Gastroesophageal sphincter (tissue), 4 donors: ENCODE measurements around the gene VPS37D. TPM values are rescaled to one million over a fixed set of nuclear protein-coding genes. Genes with fewer than 3 reads are reported as not detected.

Source experiments
- ATAC-seq: fragments of 150-250 bp; one replicate; pipeline ENCODE4 v1.9.1; 2016; ENCODE audit warnings: mild to moderate bottlenecking, moderate library complexity
- H3K27ac ChIP-seq, 4 donors: fragments of 200-600 bp; sonication (generic) in 3 of 4; 1 replicate in 3 of 4; 2 replicates in 1 of 4; pipeline ENCODE4 v1.5.1; 2016 to 2019
- H3K27me3 ChIP-seq: fragments of 200-600 bp; sonication (generic); one replicate; pipeline ENCODE4 v1.5.1; 2019
- H3K36me3 ChIP-seq, 2 donors: fragments of 200-600 bp; sonication (generic); one replicate each; pipeline ENCODE4 v1.5.1; 2019; ENCODE audit warnings: control low read depth in 1 of 2
- H3K4me1 ChIP-seq, 3 donors: fragments of 200-600 bp; sonication (generic); 1 replicate in 2 of 3; 2 replicates in 1 of 3; pipeline ENCODE4 v1.5.1; 2016 to 2019; ENCODE audit warnings: control low read depth in 2 of 3
- H3K4me3 ChIP-seq, 2 donors: fragments of 200-600 bp; sonication (generic); one replicate each; pipeline ENCODE4 v1.5.1; 2019; ENCODE audit warnings: mild to moderate bottlenecking in 1 of 2, moderate library complexity in 1 of 2
- H3K9me3 ChIP-seq, 3 donors: fragments of 200-600 bp; sonication (generic); one replicate each; pipeline ENCODE4 v1.5.1; 2017 to 2019; ENCODE audit warnings: control low read depth in 2 of 3
- CTCF ChIP-seq, 4 experiments: fragments of 200-600 bp in 2 of 4; fragments of 450-650 bp in 2 of 4; sonication (generic) in 1 of 4; IDR thresholded peaks; one replicate each; pipeline ENCODE4 v1.5.1; 2017 to 2019; ENCODE audit warnings: antibody characterized with exemption in 4 of 4, mild to moderate bottlenecking in 2 of 4, moderate library complexity in 2 of 4
- EP300 ChIP-seq: sonication (generic); formaldehyde crosslinking; IDR thresholded peaks from one replicate; pipeline ENCODE4 v1.6.1; 2017; ENCODE audit warnings: antibody characterized with exemption, mild to moderate bottlenecking
- POLR2A ChIP-seq, 2 donors: fragments of 450-650 bp; IDR thresholded peaks; one replicate each; pipeline ENCODE4 v1.6.1; 2017; ENCODE audit warnings: antibody characterized with exemption in 2 of 2, mild to moderate bottlenecking in 2 of 2, moderate library complexity in 1 of 2
- POLR2AphosphoS5 ChIP-seq: sonication (generic); formaldehyde crosslinking; IDR thresholded peaks from one replicate; pipeline ENCODE4 v1.6.1; 2017; ENCODE audit warnings: antibody characterized with exemption
- WGBS, 2 donors: methylation state at CpG; one replicate each; pipeline ENCODE4 v1.1.5; 2018; ENCODE audit warnings: low coverage in 1 of 2; 5-methylcytosine and 5-hydroxymethylcytosine counted together
- total RNA-seq, 4 donors: library from RNA; depleted of rRNA; stranded (reverse); fragments of >200 nt; gene quantifications; one replicate each; pipeline ENCODE4 v1.1.0, GENCODE V29; 2016

Gene VPS37D
- total RNA-seq, 4 donors from 2014 or later = 2.6 to 7.0 (median 3.2) TPM

GRCh38 chr7:73663033-73663432, 4.6 kb upstream of the VPS37D start:
- H3K27ac ChIP-seq = no peak overlapping the region
- no peak overlapping the region for H3K4me3 ChIP-seq
- peaks cover 0 to 7% (median 0%) of the 10 kb centered on the region in 3 donors for H3K9me3 ChIP-seq
- TF ChIP-seq POLR2AphosphoS5 (no peak), CTCF (IDR thresholded peaks at IDR 0.05) (no peak), EP300 (no peak), POLR2A (IDR thresholded peaks at IDR 0.05) (no peak)
- H3K36me3 ChIP-seq = no peaks in the 10 kb centered on the region
- peaks cover 0 to 9% (median 0%) of the 10 kb centered on the region in 3 donors for H3K4me1 ChIP-seq
- peaks cover 21% of the 10 kb centered on the region for H3K27me3 ChIP-seq
- no peak for ATAC-seq

GRCh38 chr7:73668103-73668885, 663 bp downstream of the VPS37D start:
- Histone ChIP-seq H3K27me3 (peaks cover 5% of the 10 kb centered on the region), H3K4me3 (peak overlapping the region; percentile 55 to 83), H3K4me1 (peaks cover 0 to 29% (median 9%) of the 10 kb centered on the region in 3 donors), H3K9me3 (no peaks in the 10 kb centered on the region), H3K36me3 (peaks cover 0 to 11% of the 10 kb centered on the region in 2 donors), H3K27ac (peak overlapping the region in 3 of 4 donors; percentile 45 to 68 (median 58))
- ATAC-seq = no peak
- TF ChIP-seq CTCF (IDR thresholded peaks at IDR 0.05) (no peak), POLR2AphosphoS5 (no peak), POLR2A (IDR thresholded peaks at IDR 0.05) (no peak), EP300 (no peak)
- 0 to 5% methylated on average over 3 to 13 of the region's 52 CpGs for WGBS, 2 donors

GRCh38 chr7:73668886-73669230, 1.2 kb downstream of the VPS37D start:
- TF ChIP-seq EP300 = no peak
- TF ChIP-seq POLR2A (IDR thresholded peaks at IDR 0.05) = no peak
- no peak for TF ChIP-seq POLR2AphosphoS5
- no peak for TF ChIP-seq CTCF (IDR thresholded peaks at IDR 0.05)
- Histone ChIP-seq H3K4me1 (peaks cover 0 to 29% (median 9%) of the 10 kb centered on the region in 3 donors), H3K27ac (peak overlapping the region in 1 of 4 donors; percentile 68), H3K27me3 (peaks cover under 1% of the 10 kb centered on the region), H3K4me3 (peak overlapping the region in 1 of 2 donors; percentile 83), H3K36me3 (peaks cover 0 to 11% of the 10 kb centered on the region in 2 donors), H3K9me3 (no peaks in the 10 kb centered on the region)
- no peak for ATAC-seq
- 23 to 25% methylated on average over 5 of the region's 5 CpGs for WGBS, 2 donors

GRCh38 chr7:73669288-73669701, 1.7 kb downstream of the VPS37D start:
- Histone ChIP-seq H3K4me1 (peaks cover 0 to 29% (median 9%) of the 10 kb centered on the region in 3 donors), H3K9me3 (no peaks in the 10 kb centered on the region), H3K4me3 (no peak overlapping the region), H3K36me3 (peaks cover 0 to 11% of the 10 kb centered on the region in 2 donors), H3K27me3 (no peaks in the 10 kb centered on the region), H3K27ac (no peak overlapping the region)
- 93% methylated on average over 3 of the region's 19 CpGs; no CpG with 5 or more reads in 1 of the 2 donors for WGBS, 2 donors
- no peak for ATAC-seq
- TF ChIP-seq EP300 (no peak), POLR2A (IDR thresholded peaks at IDR 0.05) (no peak), CTCF (IDR thresholded peaks at IDR 0.05) (no peak), POLR2AphosphoS5 (no peak)

GRCh38 chr7:73669858-73670385, 2.3 kb downstream of the VPS37D start:
- no peaks in the 10 kb centered on the region for H3K27me3 ChIP-seq
- H3K4me3 ChIP-seq = no peak overlapping the region
- H3K9me3 ChIP-seq = no peaks in the 10 kb centered on the region
- H3K4me1 ChIP-seq = peaks cover 0 to 29% (median 9%) of the 10 kb centered on the region in 3 donors
- no peak for TF ChIP-seq CTCF (IDR thresholded peaks at IDR 0.05)
- TF ChIP-seq EP300 = no peak
- 78 to 88% methylated on average over 7 to 8 of the region's 12 CpGs for WGBS, 2 donors
- H3K36me3 ChIP-seq = peaks cover 0 to 11% of the 10 kb centered on the region in 2 donors
- no peak for ATAC-seq
- no peak overlapping the region for H3K27ac ChIP-seq
